Measurements from ENCODE around the gene CTSV.
"Not testable (repeated sequence)": the region's sequence is repeated elsewhere in the genome, so short reads cannot be mapped to it uniquely, and the experiment has no call there.

Gene CTSV

DNA sequence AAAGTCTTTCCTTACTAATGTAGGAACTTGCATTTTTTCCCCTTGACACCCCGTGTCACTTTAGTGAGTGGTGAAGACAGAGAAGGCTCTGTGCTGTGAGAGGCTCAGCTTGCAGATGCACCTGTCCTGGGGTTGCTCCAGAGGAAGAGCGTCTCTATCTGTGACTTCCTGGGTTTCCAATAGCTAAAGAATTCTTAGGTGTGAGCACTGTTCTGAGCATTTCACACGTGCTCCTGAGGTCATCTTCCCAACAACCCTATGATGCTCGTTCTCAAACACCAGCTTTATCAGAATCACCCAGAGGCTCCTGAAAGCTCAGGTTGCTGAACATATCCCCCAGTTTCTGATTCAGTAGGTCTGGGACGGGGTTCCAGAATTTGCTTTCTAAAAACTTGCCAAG, 6.4 kb upstream of the CTSV start:
- DNase-seq (ENCODE audit: low spot score): no peak

DNA sequence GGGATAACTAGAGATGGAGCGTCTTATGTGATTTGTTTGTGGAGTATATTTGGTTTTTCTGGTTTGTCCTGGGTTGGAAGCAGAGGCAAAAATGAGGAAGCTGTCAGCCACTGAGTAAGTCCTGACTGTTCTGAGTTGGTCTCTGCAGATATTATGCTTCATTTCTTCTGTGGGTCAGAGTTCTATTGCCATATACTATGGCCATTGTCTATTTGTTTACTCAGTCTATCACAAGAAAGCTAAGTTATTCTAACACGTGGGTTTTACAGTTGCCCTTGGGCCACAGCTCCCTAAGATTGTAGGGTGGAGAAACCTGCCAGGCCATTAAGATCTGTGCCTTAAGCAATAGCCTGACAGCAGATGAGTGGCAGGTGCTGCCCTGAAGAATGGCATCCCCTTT, 3.0 kb upstream of the CTSV start:
- no peak for DNase-seq (ENCODE audit: low spot score)

- peak; percentile 55 for DNase-seq (ENCODE audit: low spot score)
Observed at GRCh38 chr9:97039514-97039860, 545 bp upstream of the CTSV start.

- not testable (repeated sequence) for DNase-seq (ENCODE audit: low spot score)
Observed at GRCh38 chr9:97023505-97023904, 15.4 kb downstream of the CTSV start.

DNA sequence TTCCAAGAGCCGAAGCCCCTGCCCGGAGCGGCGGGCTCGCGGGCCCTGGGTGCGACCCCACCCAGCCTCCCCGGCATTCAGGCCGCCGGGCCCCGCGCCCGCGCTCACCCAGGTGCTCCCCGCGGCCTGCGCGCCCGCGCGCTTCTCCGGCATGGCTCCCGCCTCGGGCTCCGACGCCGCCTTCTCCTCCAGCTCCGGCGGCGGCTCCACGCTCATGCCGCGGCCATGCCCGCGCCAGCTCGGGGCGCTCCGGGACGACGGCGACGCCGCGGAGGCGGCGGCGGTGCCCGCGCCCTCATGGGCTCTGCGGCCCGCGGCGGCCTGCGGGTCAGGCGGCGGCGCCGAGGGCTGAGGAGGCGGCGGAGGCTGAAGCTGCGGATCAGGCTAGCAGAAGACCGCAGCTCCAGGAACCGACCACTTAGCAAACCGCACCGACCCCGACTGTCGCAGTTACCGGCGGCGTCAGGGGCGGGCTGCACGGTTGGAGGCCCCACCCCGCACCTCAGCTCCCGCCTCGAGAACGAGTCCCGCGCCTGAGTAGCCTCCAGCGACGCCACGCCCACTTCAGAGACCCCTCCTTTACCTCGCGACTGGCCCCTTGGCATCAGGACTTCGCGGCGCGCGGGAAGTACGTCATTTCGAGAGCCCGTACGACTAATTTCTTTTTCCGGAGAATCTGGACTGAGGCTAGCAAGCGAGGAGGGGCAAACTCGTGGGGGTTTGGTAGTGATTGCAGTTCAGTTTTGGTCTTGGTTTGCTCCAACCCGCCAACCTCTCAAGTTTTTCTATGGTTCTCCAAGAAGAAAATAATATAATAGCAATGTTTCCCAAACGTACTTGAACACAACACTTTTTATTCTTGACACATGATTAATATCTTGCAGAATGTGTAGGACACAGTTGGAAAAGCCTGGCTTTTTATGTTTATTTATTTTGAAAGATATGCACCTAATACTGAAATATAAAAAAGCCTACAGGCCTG, 25.5 kb downstream of the CTSV start:
- DNase-seq (ENCODE audit: low spot score): peak; percentile 78

DNA sequence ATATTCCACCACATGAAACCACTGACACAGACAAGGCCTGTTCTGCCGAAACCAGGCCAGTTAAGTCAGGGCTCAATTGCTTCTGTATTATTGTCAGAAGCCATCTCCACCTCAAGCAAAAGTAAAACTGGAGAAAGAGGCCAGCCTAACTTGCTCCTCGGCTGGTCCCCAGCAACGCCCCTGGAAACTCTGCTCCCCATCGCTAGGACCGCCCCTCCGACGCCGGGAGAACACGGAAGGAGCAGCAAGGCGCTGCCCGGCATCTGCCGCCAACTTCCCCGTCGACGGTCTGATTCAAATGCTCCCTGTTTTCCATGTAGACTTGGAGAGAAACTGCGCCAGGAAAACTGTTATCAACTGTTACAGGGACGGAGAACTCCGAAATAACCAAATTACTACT, 26.3 kb downstream of the CTSV start:
- not testable (repeated sequence) for DNase-seq (ENCODE audit: low spot score)

DNA sequence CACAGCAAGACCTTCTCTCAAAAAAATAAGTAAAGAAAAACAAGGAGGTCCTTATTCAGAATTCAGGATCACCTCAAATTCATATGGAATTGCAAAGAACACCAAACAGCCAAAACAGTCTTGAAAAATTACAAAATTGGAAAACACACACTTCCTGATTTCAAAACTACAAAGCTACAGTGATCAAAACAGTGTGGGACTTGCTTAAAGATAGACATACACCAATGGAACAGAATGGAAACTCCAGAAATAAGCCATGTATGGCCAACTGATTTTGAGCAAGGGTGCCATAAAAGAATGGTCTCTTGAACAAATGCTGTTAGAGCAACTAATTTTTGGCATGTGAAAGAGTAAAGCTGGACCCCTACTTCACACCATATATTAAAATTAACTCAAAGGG, 36.7 kb downstream of the CTSV start:
- DNase-seq (ENCODE audit: low spot score): not testable (repeated sequence)

DNA sequence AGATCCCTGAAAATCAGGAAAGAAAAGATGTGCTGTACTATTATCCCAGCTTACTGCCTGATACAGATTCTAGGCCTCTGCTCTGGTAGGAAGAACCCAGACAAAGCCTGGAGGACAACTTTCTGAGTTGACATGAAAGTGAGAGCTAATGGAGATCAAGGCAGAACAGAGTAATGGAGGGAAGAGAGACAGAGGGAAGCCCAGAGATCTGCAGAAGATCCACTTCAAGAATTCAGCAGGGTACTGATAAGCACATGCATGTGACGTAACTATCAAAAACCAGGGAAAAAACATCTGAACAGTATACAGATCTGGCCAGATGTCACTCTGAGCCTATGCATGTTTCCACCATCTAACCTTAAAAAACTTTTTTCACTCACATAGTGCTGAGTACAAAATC, 37.6 kb downstream of the CTSV start:
- not testable (repeated sequence) for DNase-seq (ENCODE audit: low spot score)

- not testable (repeated sequence) for DNase-seq (ENCODE audit: low spot score)
Observed at GRCh38 chr9:97000139-97000787, 38.7 kb downstream of the CTSV start.

GRCh38 chr9:96999733-97000132, 39.2 kb downstream of the CTSV start:
- DNase-seq (ENCODE audit: low spot score): not testable (repeated sequence)

DNA sequence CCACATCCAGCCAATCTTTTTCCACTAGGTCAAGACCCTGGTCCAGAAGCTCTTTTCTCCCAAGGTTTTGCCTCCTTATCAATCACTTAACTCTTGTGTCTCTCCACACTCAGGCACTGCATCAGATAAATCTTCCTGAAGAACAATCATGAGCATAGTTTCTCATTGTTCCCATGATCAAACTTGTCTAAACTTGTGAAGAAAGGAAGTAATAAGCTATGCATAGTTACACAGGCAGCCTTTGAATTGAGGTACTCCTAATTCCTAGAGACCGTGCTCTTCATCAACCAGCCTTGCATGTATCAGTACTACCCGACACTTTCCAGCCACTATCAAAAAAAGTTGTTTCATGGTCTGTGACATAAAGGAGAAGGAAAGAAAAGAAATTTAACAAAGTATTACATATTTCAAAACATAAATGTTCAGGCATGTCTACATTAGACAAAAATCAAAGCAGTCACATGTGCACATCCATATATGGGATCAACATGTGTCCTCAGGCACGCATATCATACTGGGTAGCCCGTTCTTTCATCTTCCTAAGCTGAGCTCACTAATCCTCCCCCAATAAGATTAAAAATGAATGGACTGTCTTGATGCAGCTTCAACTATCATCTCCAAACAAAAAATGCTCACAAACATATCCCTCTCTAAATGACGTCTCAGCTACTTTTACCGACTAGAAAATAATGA, 41.8 kb downstream of the CTSV start:
- DNase-seq (ENCODE audit: low spot score): not testable (repeated sequence)

DNA sequence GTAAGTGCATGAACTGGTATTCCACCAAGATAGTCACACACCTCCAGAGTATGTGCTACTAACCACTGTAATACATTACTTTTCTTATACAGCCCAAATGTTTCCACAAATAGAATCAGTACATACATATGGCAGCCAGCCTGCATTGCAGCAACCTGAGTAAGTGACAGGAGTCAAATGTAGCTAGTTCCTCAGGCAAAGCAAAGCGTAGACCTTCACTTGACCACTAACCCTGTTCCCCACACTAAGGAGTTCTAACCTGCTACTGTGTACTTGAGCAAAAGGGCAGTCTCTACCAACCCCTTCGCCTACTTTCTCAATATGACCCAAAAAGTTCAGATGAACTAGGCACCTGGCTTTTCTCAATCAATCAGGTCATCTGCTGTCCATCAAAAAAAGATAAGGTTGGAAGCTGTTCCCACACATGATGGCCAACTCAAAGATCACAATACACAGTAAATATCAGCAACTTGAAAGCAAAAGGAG, 44.4 kb downstream of the CTSV start:
- DNase-seq (ENCODE audit: low spot score): not testable (repeated sequence)

GRCh38 chr9:96992303-96992702, 46.6 kb downstream of the CTSV start:
- DNase-seq (ENCODE audit: low spot score): not testable (repeated sequence)

DNA sequence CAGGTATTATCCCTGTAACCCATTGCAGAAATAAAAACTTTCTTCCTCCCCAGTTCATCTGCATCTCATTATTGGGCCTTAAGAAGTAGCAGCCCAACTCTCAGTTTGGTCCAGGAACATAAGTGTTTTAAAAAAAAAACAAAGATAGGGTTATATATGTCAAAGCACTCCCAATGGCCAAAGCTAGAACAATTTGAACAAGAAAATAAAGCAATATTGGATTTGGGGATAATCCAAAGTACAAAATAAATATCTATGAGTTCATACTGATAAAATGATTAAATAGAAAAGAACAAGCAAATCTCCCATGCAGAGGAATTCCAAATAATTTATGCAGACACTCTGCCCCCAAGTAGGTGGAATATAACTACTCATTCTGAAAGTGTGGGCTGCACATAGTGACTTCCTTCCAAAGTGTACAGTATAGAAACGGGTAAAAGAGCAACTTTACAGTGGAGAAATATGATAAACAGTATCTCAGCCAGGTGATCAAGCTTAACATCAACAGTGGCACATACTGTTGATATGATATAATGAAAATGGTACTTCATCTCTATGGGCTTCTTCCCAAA, 49.1 kb downstream of the CTSV start:
- not testable (repeated sequence) for DNase-seq (ENCODE audit: low spot score)

- DNase-seq (ENCODE audit: low spot score): not testable (repeated sequence)
Observed at GRCh38 chr9:96984887-96985286, 54.1 kb downstream of the CTSV start.

GRCh38 chr9:96984139-96984538, 54.8 kb downstream of the CTSV start:
- not testable (repeated sequence) for DNase-seq (ENCODE audit: low spot score)

- not testable (repeated sequence) for DNase-seq (ENCODE audit: low spot score)
Observed at GRCh38 chr9:96983496-96984122, 55.3 kb downstream of the CTSV start.
